GM21576 (cell line): Measurements from ENCODE around the gene KIAA0513.
A peak's percentile ranks its signal among the peaks of the same experiment; 100 is the strongest.
"Not testable (repeated sequence)": the region's sequence is repeated elsewhere in the genome, so short reads cannot be mapped to it uniquely, and the experiment has no call there.

ENCODE experiments used
- ATAC-seq: cut with Tn5 transposase; IDR thresholded peaks from one replicate; pipeline ENCODE4 v1.9.1; 2021; ENCODE audit warnings: mild to moderate bottlenecking, moderate library complexity; ENCODE audit not compliant: unreplicated experiment

The KIAA0513 gene

DNA sequence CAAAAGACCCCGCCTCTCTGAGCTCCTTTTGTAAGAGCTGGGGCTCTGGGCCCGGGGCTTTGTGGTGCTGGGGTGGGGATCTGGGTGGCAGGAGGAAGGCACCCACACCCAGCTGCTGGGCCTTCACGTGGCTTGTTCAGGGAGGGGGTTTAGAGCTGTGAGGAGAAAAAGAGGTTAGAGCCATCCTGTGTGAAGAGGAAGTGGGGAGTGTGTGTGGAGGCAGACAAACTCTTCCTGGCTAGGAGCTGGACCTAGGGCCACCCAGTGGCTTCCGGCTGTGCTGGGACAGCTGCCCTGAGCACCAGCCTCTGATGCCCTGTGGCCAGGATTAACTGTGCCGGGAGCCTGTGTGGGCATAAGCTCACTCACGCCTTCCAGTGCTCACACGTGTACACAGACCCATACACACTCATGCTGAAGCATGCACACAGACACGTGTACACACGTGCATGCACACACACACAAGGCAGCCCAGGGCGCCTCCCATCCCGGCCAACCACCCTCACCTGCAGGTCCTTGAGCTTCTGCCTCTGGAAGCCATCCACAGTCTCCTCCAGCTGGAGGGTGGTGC, 77.3 kb downstream of the KIAA0513 start:
- ATAC-seq = peak; percentile 52

- ATAC-seq = no peak
These were observed 77.9 kb downstream of the KIAA0513 start for GRCh38 chr16:85105475-85105874.

DNA sequence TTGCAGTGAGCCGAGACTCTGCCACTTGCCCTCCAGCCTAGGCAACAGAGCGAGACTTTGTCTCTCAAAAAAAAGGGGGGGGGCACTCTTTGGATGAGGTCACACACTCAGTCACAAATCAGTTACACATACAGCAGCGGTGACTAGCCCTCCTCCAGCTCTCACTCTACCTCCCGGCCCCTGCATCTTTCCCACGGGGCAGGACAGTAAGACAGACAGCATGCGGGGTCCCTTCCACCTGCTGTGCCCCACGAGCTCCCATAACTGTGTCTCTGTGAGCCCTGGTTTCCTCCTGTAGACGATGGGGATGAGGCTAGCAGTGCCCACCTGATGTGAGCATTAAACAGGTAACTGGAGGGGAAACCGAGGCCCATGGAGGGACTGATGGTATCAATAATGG, 79.5 kb downstream of the KIAA0513 start:
- no peak for ATAC-seq

GRCh38 chr16:85107532-85107931, 79.9 kb downstream of the KIAA0513 start:
- no peak for ATAC-seq

GRCh38 chr16:85110105-85110504, 82.5 kb downstream of the KIAA0513 start:
- ATAC-seq = no peak

GRCh38 chr16:85111184-85111583, 83.6 kb downstream of the KIAA0513 start:
- no peak for ATAC-seq

GRCh38 chr16:85112364-85112763, 84.8 kb downstream of the KIAA0513 start, which contains the start of gene CIBAR2:
CIBAR2 (minus strand) TSS chr16:85112472; CDS start chr16:85112352, 120 bp downstream.
- ATAC-seq = no peak

DNA sequence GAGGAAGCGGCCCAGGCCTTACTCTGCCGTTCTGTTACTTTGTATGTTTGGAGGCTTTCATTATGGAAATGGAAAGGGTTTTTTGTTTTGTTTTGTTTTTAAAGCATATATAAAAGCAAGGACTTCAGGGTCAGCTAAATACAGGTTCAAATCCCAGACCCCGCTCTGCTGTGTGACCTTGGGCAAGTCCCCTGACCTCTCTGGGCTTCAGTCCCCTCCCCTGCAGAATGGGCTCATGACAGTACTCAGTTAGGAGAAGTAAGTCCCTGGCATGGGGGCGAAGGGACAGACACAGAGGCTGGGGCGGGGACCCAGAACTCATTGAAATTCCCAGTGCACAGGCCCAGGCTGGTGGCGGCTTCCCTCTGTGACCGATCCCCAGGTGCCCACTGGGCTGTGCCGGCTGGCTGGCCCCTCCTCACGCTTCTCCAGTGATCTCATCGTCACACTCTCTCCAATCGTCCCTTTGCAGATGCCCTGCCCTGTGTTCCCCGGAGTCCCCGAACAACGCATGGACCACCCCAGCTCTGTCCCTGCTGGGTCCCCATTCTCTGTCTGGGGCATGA, 85.7 kb downstream of the KIAA0513 start:
- ATAC-seq = no peak

DNA sequence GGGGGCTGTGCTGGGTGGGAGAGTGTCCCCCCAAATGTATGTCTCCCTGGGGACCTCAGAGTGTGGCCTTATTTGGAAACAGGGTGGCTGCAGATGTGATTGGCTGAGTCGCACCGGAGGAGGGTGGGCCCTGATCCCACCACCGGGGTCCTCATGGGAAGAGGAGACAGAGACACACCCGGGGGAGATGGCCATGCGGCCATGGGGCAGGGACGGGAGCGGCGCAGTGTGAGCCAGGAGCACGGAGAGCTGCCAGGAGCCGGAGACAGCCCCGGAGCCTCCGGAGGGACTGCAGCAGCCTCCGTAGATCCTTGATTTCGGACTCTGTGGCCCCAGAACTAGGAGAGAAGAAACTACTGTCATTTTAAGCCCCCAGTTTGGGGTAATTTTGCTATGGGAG, 86.3 kb downstream of the KIAA0513 start:
- no peak for ATAC-seq

GRCh38 chr16:85114909-85115567, 87.4 kb downstream of the KIAA0513 start:
- ATAC-seq = peak; percentile 64

GRCh38 chr16:85117418-85117817, 89.8 kb downstream of the KIAA0513 start:
- ATAC-seq = no peak

DNA sequence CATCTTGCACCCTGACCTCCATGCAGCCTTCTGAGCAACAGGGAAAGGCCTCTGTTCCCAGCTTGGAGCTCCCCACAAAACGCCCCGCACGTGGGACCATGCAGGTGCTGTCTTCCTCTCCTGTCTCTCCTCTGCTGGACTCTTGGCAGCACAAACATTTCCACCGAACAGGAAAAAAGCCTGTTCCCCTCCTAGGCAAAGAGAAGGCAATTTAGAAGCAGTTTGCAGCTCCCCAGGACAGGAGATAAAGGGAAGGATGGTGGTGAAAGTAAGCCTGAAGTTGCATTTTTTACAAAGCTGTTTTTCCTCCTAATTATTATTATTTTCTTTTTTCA, 92.4 kb downstream of the KIAA0513 start:
- no peak for ATAC-seq

DNA sequence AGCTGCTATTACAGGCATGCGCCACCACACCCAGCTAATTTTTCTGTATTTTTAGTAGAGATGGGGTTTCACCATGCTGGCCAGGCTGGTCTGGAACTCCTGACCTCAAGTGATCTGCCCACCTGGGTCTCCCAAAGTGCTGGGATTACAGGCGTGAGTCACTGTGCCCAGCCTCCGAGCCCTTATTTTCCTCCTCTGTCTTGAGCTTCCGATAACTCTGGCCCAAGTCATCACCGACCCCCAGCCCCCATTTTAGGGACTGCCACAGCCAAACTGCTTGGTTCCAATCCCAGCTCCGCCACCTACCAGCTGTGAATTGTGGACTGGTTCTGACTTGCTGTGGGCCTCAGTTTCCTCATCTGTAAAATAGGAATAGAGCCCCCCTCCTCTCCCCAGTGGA, 95.8 kb downstream of the KIAA0513 start:
- ATAC-seq = not testable (repeated sequence)

GRCh38 chr16:85123891-85124635, 96.5 kb downstream of the KIAA0513 start:
- no peak for ATAC-seq

- no peak for ATAC-seq
These were observed 97.2 kb downstream of the KIAA0513 start for GRCh38 chr16:85124636-85125346.

GRCh38 chr16:85125570-85126393, 98.2 kb downstream of the KIAA0513 start:
- no peak for ATAC-seq

GRCh38 chr16:85126394-85126704, 98.8 kb downstream of the KIAA0513 start:
- ATAC-seq = no peak

- no peak for ATAC-seq
These were observed 99.2 kb downstream of the KIAA0513 start for GRCh38 chr16:85126705-85127378.

DNA sequence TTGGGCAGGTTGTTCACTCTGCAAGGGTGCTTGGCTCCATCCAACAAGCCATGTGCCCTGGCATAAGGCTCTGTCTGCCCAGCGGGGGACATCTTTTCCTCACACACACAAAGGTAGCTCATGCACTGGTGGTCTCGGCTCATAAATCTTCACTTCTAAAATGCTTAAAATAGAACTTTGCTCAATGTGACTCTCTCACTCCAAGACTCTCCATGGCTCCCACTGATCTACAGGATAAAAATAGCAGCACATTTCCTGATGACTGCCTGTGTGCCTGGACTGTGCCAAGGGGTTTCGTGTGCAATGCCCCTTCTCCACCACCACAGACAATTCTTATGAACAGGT, 99.8 kb downstream of the KIAA0513 start:
- ATAC-seq = no peak
